KMS-11 (cell line): ENCODE data around the gene EME2.
"Not testable (repeated sequence)": the region's sequence is repeated elsewhere in the genome, so short reads cannot be mapped to it uniquely, and the experiment has no call there.

ENCODE experiments used
- H2AFZ ChIP-seq: fragments of 200-600 bp; sonication (generic); 2 replicates; pipeline ENCODE4 v1.6.1; 2016; ENCODE audit warnings: antibody characterized with exemption, mixed run types, low read depth
- H3K27ac ChIP-seq: fragments of 200-600 bp; sonication (generic); 2 replicates; pipeline ENCODE4 v1.6.1; 2016; ENCODE audit warnings: mild to moderate bottlenecking, mixed run types
- H3K27me3 ChIP-seq: fragments of 200-600 bp; sonication (generic); 2 replicates; pipeline ENCODE4 v1.6.1; 2017; ENCODE audit warnings: mild to moderate bottlenecking, low read depth, mixed run types, moderate library complexity; ENCODE audit not compliant: insufficient read depth
- H3K36me3 ChIP-seq: fragments of 200-600 bp; sonication (generic); 2 replicates; pipeline ENCODE4 v1.6.1; 2017; ENCODE audit warnings: mild to moderate bottlenecking, mixed run types; ENCODE audit not compliant: insufficient read depth
- H3K4me1 ChIP-seq: fragments of 200-600 bp; sonication (generic); 2 replicates; pipeline ENCODE4 v1.6.1; 2016; ENCODE audit warnings: mild to moderate bottlenecking, low read depth, mixed run types; ENCODE audit not compliant: poor library complexity, severe bottlenecking
- H3K4me2 ChIP-seq: fragments of 200-600 bp; sonication (generic); 2 replicates; pipeline ENCODE4 v1.7.0; 2016; ENCODE audit warnings: mild to moderate bottlenecking, mixed run types
- H3K4me3 ChIP-seq: fragments of 200-600 bp; sonication (generic); IDR thresholded peaks from 2 replicates; pipeline ENCODE4 v1.6.1; 2017; ENCODE audit warnings: low read depth, low read length, mixed read lengths; ENCODE audit not compliant: insufficient read depth
- H3K79me2 ChIP-seq: fragments of 200-600 bp; sonication (generic); 2 replicates; pipeline ENCODE4 v1.6.1; 2016; ENCODE audit warnings: low read depth, mixed run types; ENCODE audit not compliant: insufficient read depth
- H3K9ac ChIP-seq: fragments of 200-600 bp; sonication (generic); 2 replicates; pipeline ENCODE4 v1.6.1; 2016; ENCODE audit warnings: mild to moderate bottlenecking, mixed run types
- H4K20me1 ChIP-seq: fragments of 200-600 bp; sonication (generic); 2 replicates; pipeline ENCODE4 v1.6.1; 2016; ENCODE audit warnings: mild to moderate bottlenecking, mixed run types; ENCODE audit not compliant: insufficient read depth
- TF ChIP-seq, protein P1 (sequence below): fragments of 200-600 bp; sonication (generic); conservative IDR thresholded peaks from 2 replicates; pipeline ENCODE4 v1.6.1; 2017; ENCODE audit warnings: low read depth, mild to moderate bottlenecking, antibody characterized with exemption, low read length, moderate library complexity, mixed read lengths

EME2 gene

DNA sequence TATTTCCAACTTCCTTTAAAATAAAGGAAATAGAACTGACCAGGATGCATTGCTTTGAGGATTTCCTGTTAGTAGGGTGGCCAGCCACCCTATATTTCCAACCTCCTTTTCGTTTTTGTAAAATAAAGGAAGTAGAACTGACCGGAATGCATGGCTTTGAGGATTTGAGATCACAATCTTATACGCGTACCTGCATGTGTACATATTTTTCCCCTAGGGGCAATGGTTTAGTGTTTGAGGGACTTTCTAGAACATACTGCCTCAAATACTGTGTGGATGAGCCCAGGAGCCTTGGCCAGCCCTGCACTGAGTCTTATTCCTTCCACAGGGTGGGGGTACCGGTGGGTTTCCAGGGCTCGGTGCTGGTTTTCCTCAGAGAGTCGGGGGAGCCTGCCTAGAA lies 41.0 kb upstream of the EME2 start:
- Histone ChIP-seq H3K4me3 (no peak overlapping the region), H3K36me3 (no peaks in the 10 kb centered on the region), H3K9ac (no peak overlapping the region), H4K20me1 (no peaks in the 10 kb centered on the region), H3K27me3 (no peaks in the 10 kb centered on the region), H3K4me1 (no peaks in the 10 kb centered on the region), H3K4me2 (no peak overlapping the region), H3K27ac (no peak overlapping the region), H2AFZ (no peak overlapping the region), H3K79me2 (no peaks in the 10 kb centered on the region)
- TF ChIP-seq, protein P1, sequence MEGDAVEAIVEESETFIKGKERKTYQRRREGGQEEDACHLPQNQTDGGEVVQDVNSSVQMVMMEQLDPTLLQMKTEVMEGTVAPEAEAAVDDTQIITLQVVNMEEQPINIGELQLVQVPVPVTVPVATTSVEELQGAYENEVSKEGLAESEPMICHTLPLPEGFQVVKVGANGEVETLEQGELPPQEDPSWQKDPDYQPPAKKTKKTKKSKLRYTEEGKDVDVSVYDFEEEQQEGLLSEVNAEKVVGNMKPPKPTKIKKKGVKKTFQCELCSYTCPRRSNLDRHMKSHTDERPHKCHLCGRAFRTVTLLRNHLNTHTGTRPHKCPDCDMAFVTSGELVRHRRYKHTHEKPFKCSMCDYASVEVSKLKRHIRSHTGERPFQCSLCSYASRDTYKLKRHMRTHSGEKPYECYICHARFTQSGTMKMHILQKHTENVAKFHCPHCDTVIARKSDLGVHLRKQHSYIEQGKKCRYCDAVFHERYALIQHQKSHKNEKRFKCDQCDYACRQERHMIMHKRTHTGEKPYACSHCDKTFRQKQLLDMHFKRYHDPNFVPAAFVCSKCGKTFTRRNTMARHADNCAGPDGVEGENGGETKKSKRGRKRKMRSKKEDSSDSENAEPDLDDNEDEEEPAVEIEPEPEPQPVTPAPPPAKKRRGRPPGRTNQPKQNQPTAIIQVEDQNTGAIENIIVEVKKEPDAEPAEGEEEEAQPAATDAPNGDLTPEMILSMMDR: no peak

DNA sequence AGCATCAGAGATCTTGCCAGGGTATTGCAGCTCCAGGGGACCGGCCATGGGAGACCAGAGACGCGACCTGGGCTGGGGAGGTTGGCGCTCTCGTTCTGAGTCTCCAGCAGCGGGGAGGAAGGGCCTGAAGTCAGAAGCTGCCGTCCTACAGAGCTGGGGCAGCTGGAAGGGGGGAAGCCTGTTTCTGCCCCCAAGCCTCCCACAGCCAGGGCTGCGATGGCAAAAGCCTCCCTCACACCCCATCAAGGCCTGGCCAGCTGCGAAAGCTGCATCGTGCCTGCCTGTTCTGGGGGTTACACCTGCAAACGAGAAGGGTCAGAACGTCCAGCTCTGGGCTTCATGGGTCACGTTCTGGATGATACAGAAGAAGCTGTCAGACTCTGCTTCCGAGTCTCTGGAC lies 40.5 kb upstream of the EME2 start:
- Histone ChIP-seq H3K27me3 (no peaks in the 10 kb centered on the region), H3K4me2 (no peak overlapping the region), H3K4me3 (no peak overlapping the region), H3K36me3 (no peaks in the 10 kb centered on the region), H3K9ac (no peak overlapping the region), H3K27ac (no peak overlapping the region), H2AFZ (no peak overlapping the region), H3K4me1 (no peaks in the 10 kb centered on the region), H3K79me2 (no peaks in the 10 kb centered on the region), H4K20me1 (no peaks in the 10 kb centered on the region)
- TF ChIP-seq, protein P1: no peak

DNA sequence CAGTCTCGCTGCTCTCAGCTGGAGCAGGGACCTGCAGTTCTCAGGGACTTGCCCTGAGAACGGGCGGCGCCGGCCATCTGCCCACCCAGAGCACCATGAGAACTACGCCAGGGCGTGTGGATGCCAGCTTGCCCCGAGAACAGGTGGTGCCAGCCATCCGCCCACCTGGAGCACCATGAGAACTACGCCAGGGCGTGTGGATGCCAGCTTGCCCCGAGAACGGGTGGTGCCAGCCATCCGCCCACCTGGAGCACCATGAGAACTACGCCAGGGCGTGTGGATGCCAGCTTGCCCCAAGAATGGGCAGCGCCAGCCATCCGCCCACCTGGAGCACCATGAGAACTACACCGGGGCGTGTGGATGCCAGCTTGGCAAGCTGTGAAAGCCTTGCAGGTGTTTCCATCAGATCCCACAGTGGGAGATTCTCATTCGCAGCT lies 40.0 kb upstream of the EME2 start:
- H2AFZ ChIP-seq, H4K20me1 ChIP-seq, H3K36me3 ChIP-seq: not testable (repeated sequence)

DNA sequence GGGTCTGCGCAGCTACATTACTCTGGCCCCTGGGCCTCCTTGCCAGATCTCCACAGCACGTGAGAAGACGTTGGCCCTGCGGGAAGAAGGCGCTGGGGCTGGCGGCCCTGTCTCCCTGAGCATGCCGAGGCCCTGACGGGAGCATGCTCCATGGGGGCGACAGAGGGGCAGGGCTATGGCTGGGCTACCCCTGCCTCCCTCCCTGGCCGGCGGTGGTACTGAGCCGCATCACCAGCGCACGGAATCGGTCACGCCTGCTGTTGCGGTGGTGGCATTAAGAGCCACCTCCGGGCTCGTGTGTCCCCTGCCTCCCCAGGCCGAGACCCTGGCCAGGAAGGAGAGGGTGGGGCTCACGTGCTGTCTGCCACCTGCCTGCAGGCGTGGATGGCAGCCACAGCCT lies 38.5 kb upstream of the EME2 start:
- Histone ChIP-seq H3K36me3 (no peaks in the 10 kb centered on the region), H3K79me2 (no peaks in the 10 kb centered on the region), H3K4me2 (no peak overlapping the region), H3K9ac (no peak overlapping the region), H4K20me1 (no peaks in the 10 kb centered on the region), H3K27ac (no peak overlapping the region), H2AFZ (no peak overlapping the region), H3K4me1 (no peaks in the 10 kb centered on the region), H3K4me3 (no peak overlapping the region), H3K27me3 (no peaks in the 10 kb centered on the region)
- TF ChIP-seq, protein P1: no peak

More for the DNA sequence above, 40.0 kb upstream of the EME2 start:
- H3K79me2 ChIP-seq, H3K4me1 ChIP-seq, H3K27ac ChIP-seq, H3K4me3 ChIP-seq, H3K4me2 ChIP-seq, H3K27me3 ChIP-seq, H3K9ac ChIP-seq: not testable (repeated sequence)

DNA sequence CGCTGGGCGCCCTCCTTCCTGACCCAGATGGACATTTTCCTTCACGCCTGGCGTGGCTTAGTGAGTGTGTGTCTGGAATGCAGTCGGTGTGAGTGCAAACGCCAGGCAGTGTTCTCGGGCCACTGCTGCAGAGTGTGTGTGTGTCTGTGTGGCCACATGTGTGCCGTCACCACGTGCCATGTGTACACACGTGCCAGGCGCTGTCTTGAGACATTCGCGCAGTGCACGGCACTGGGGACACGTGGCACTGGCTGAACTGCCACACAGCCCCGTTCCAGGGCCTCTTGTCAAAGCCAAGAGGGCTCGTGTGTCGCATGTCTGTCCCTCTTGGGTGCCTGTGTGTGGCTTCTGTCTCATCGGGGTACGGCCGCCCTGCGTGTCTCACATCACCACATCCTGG lies 37.8 kb upstream of the EME2 start:
- Histone ChIP-seq H3K27ac (no peak overlapping the region), H3K4me3 (no peak overlapping the region), H3K4me1 (no peaks in the 10 kb centered on the region), H3K36me3 (no peaks in the 10 kb centered on the region), H2AFZ (no peak overlapping the region), H3K79me2 (no peaks in the 10 kb centered on the region), H3K9ac (no peak overlapping the region), H3K27me3 (no peaks in the 10 kb centered on the region), H3K4me2 (no peak overlapping the region), H4K20me1 (no peaks in the 10 kb centered on the region)
- TF ChIP-seq, protein P1: no peak
